GM20431 (cell line): ENCODE data around the gene NELL1.
"Not testable (repeated sequence)": the region's sequence is repeated elsewhere in the genome, so short reads cannot be mapped to it uniquely, and the experiment has no call there.

Experiments used
- in situ Hi-C: fragments of 300-500 bp; cut with MseI, MboI; formaldehyde crosslinking; loops from one replicate; pipeline ENCODE4 v1.15.0; 2020; ENCODE audit warnings: low sequenced_read_pairs; ENCODE audit not compliant: unreplicated experiment

NELL1 gene

GRCh38 chr11:21141557-21141956 lies 472.2 kb downstream of the NELL1 start:
- in situ Hi-C loops: not testable (repeated sequence)

GRCh38 chr11:21142007-21142406 lies 472.6 kb downstream of the NELL1 start:
- in situ Hi-C loops: no loop called here

- in situ Hi-C loops: no loop called here
Measured at GRCh38 chr11:21144531-21144930, 475.1 kb downstream of the NELL1 start.

GRCh38 chr11:21148376-21148775 lies 479.0 kb downstream of the NELL1 start:
- in situ Hi-C loops: no loop called here

GRCh38 chr11:21160140-21160539 lies 490.8 kb downstream of the NELL1 start:
- in situ Hi-C loops: no loop called here

GRCh38 chr11:21169639-21170038 lies 500.3 kb downstream of the NELL1 start:
- in situ Hi-C loops: no loop called here

- in situ Hi-C loops: no loop called here
Measured at GRCh38 chr11:21173476-21173875, 504.1 kb downstream of the NELL1 start.

- in situ Hi-C loops: no loop called here
Measured at GRCh38 chr11:21174781-21175180, 505.4 kb downstream of the NELL1 start.

GRCh38 chr11:21177379-21177778 lies 508.0 kb downstream of the NELL1 start:
- in situ Hi-C loops: no loop called here

- in situ Hi-C loops: no loop called here
Measured at GRCh38 chr11:21179770-21180169, 510.4 kb downstream of the NELL1 start.

- in situ Hi-C loops: no loop called here
Measured at GRCh38 chr11:21180182-21180581, 510.8 kb downstream of the NELL1 start.

- in situ Hi-C loops: no loop called here
Measured at GRCh38 chr11:21185959-21186358, 516.6 kb downstream of the NELL1 start.

- in situ Hi-C loops: no loop called here
Measured at GRCh38 chr11:21190181-21190580, 520.8 kb downstream of the NELL1 start.

- in situ Hi-C loops: no loop called here
Measured at GRCh38 chr11:21195995-21196394, 526.6 kb downstream of the NELL1 start.

GRCh38 chr11:21198498-21198897 lies 529.1 kb downstream of the NELL1 start:
- in situ Hi-C loops: no loop called here

- in situ Hi-C loops: no loop called here
Measured at GRCh38 chr11:21205205-21205604, 535.8 kb downstream of the NELL1 start.

GRCh38 chr11:21225860-21226259 lies 556.5 kb downstream of the NELL1 start:
- in situ Hi-C loops: no loop called here

GRCh38 chr11:21229224-21229623 lies 559.8 kb downstream of the NELL1 start:
- in situ Hi-C loops: no loop called here

- in situ Hi-C loops: no loop called here
Measured at GRCh38 chr11:21250196-21250595, 580.8 kb downstream of the NELL1 start.

- in situ Hi-C loops: no loop called here
Measured at GRCh38 chr11:21254055-21254454, 584.7 kb downstream of the NELL1 start.

GRCh38 chr11:21254790-21255189 lies 585.4 kb downstream of the NELL1 start:
- in situ Hi-C loops: no loop called here

- in situ Hi-C loops: no loop called here
Measured at GRCh38 chr11:21257461-21257860, 588.1 kb downstream of the NELL1 start.

GRCh38 chr11:21258414-21258813 lies 589.0 kb downstream of the NELL1 start:
- in situ Hi-C loops: no loop called here
